DMS 273 treated with DMSO at 0.1 percent for 48 hours (cell line): ENCODE data around the gene LYRM1.
"Not testable (repeated sequence)": the region's sequence is repeated elsewhere in the genome, so short reads cannot be mapped to it uniquely, and the experiment has no call there.

ENCODE experiments used
- DNase-seq: peaks from one replicate; lab custom pipeline; 2025; lab: John Stamatoyannopoulos, UW

Gene LYRM1

GRCh38 chr16:20902426-20902825 is 1.9 kb downstream of the LYRM1 start:
- DNase-seq, result no peak

DNA sequence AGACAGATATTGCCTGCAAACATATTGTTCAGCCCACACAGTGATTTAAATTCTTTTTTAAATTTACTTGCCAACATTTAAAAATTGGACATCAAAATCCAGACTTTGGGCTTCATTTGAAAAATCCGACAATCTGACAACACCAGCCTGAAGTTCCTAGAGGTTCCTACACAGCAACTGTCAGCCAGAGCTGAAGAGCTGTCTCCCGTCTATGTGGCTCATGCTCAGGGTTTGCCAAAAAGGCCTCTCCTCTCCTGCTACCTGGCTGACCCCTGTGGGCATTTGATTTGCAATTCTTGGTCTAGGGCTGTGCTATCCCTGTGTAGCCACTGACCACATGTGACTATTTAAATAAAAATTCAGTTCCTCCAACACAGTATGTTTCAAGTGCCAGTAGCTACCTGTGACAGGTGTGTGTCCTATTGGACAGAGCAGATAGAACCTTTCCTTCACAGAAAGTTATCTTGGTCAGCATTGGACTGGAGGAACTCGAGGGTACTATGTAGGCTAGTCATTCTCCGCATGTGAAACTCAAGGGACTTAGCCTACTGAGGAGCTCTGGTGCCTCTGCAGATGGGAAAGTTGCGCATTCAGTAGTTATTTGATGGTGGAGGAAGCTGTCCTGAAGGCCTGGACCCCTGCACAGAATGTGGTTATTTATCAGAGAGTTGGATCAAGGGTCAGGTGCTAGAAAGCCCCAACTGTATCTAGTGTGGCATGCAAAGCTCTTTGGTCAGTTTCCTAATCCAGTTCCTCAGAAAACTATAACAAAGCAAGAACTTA is 2.7 kb downstream of the LYRM1 start:
- no peak for DNase-seq

DNA sequence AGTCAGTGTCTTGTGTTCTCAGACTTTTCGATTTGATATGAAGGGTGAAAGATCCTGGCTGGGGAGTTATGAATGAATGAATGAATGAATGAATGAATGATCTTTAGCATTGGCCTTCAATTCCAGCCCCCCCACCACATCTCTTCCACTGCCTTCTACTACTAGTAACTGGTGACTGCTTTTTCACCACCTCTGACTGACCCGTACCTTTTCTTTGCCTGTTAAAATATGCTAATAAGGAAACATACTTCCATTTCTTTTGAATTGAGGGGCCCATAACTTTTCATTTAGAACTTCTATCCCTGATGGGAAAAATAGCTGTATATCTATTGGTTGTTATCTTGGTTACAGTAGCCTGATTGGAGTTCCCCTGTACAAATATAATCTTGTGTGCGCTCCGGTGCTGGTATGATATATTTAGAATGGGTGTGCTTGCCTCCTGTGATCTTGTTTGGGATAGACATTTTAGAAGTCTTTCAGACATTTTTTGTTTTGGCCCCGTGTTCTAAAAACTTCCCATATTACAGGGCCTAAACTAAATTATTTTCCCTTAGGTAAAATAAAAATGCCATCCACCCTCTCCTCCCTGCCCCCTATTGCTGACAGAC is 3.4 kb downstream of the LYRM1 start:
- no peak for DNase-seq

- no peak for DNase-seq
Measured at GRCh38 chr16:20904507-20905081, 4.0 kb downstream of the LYRM1 start.

GRCh38 chr16:20905576-20905975 is 5.0 kb downstream of the LYRM1 start:
- no peak for DNase-seq

- no peak for DNase-seq
Measured at GRCh38 chr16:20906341-20907255, 6.0 kb downstream of the LYRM1 start.

- no peak for DNase-seq
Measured at GRCh38 chr16:20910781-20911321, 10.3 kb downstream of the LYRM1 start.

DNA sequence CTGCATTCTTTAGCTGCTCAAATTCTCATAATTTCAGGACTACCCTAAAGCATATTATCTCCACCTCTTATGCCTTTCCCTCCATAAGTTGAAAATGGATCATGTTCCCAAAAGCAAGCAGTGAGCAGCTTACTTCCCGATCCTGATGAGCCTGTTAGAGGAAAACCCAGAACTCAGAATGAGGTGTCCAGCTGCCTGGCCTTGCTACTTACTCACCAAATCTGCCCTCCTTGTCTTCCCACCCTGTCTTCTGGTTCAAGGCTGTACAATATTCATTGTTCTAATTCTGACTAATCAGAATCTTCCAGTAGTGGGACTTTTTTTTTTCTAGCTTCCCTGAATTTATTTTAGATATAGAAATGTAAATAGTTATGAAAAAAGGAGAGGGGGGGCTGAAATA is 10.8 kb downstream of the LYRM1 start:
- DNase-seq, result no peak

DNA sequence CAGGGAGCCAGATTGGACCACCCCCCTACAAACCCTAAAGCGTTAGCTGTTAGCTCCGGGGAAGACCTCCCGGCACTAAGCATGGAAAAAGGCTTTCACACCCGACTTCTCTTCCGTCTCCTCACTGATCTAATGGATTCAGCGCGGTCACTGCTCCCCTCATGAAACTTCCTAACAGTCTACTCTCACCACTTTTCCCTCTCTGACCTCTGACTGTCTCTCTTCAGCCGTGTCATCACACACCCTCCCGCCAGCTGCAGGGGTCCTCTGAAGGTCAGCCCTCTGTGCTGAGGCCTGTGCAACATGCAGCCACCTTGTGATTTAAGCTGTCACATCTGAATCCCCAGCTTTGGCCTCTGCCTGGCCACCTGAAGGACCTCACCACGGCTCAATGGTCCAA is 15.7 kb downstream of the LYRM1 start:
- DNase-seq, result no peak

- DNase-seq, result no peak
Measured at GRCh38 chr16:20916942-20917341, 16.4 kb downstream of the LYRM1 start.

DNA sequence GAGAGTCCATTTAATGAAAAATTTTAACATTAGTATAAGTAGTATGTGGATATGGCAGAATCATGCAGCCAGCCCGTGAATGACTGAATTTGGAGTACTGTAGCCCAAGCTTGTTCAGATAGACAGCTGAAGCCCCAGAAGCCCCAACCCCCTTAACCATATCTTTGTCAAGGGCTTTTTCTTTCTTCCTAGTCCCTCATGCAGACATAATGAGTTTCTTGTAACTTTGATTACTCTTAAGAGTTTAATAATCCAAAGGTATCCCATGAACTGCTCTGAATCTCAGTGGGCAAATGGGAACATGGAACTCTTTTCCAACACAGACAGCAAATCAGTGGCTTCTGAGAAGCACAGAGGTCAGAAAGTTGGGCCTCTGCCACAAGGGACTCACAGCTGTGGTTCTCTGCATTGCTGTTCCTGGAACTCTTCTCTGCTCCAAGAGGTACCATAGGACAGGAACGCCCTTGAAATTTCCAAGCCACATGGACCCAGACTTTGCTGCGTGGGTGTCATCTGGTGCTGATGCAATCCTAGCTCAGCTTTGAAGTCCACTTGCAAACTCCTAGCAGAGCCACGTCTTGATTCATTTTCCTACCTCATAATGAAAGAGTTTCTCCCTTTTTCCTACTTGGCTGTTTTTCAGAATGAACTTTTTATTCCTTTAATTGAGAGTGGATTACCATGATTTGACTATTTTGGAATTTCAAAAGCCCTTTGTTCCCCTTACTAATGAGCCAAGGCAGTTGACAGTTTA is 18.1 kb downstream of the LYRM1 start:
- DNase-seq, result no peak

DNA sequence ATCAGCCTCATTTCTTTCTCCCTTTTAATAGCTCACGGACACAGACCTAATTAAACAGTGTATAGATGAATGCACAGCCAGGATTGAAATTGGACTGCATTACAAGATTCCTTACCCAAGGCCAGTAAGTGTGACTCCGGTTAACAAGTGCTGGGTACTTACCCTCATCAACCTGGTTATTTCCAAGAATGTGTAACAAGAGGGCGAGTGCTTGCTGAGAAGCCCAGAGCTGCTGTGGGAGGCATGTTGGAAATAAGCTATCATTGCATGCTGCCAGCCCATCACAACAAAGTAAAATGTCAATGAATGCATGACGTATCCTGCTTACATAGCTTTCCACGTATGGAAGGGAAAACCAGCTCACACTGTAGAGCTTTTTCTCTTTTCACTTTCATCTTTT is 19.5 kb downstream of the LYRM1 start:
- DNase-seq, result no peak

- no peak for DNase-seq
Measured at GRCh38 chr16:20920799-20921198, 20.2 kb downstream of the LYRM1 start.

DNA sequence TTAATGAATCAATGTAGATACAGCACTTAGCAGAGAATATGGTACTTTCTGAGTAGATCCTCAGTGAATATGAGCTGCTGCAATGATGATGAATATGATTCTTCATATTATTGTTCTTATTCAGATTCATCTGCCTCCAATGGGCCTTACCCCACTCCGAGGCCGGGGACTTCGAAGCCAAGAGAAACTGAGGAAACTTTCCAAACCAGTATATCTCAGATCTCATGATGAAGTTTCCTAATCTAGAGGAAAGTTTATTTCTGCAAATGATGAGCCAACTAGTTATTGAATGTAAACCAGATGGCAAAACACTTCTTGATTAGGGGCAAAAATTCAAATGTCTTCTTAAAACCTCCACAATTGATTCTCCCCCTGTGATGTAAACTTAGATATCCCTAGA is 23.3 kb downstream of the LYRM1 start:
- no peak for DNase-seq

GRCh38 chr16:20925751-20926150 is 25.2 kb downstream of the LYRM1 start:
- DNase-seq, result no peak

DNA sequence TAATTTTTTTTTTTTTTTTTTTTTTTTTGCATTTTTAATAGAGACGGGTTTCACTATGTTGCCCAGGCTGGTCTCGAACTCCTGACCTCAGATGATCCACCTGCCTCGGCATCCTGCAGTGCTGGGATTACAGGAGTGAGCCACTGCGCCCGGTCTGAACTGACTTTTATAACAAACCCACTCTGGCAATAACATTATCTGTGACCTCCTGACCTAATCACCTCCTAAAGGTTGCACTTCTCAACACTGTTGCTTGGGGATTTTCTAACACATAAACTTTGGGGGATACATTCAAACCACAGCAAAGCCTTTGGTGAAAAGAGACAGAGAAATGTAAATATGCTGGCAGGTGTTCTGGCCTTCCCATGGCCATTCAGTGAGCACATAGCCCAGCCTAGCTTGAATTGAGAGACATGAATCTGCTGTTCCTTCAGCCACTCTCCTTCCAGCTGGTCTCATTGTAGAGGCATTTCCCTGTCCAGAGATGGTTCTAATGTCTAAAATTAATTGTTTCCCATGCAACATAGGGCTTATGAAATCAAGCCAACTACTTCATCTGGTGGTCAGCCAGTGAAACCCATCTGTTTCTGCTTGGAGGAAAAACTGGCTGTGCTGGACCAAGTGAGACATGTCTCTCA is 28.3 kb downstream of the LYRM1 start:
- no peak for DNase-seq

GRCh38 chr16:20929676-20930364 is 29.2 kb downstream of the LYRM1 start:
- DNase-seq, result not testable (repeated sequence)

- no peak for DNase-seq
Measured at GRCh38 chr16:20930365-20930690, 29.8 kb downstream of the LYRM1 start.

DNA sequence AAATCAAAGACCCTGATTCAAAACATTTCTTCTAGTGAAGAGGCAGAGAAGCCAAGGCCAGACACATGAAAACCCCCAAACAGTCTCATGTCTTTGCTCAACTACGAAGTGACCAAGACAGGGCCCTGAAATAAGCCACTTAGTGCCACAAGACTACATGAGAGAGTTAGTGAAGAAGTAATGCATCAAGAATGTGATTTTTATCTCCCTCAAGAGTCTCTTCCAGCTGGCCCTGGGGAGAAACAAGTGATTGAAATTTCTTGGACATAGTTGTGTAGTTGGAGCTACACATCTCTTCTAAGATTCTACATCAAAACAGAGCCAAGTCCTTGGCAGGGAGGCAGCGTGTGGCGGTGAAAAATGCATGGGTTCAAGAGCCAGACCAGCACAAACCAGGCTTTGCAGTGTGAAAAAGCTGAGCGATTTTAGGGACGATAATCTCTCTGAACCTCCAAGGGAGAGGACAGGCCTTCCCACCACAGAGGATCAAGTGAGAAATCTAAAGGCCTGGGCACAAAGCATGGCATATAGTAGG is 30.6 kb downstream of the LYRM1 start:
- DNase-seq, result no peak

DNA sequence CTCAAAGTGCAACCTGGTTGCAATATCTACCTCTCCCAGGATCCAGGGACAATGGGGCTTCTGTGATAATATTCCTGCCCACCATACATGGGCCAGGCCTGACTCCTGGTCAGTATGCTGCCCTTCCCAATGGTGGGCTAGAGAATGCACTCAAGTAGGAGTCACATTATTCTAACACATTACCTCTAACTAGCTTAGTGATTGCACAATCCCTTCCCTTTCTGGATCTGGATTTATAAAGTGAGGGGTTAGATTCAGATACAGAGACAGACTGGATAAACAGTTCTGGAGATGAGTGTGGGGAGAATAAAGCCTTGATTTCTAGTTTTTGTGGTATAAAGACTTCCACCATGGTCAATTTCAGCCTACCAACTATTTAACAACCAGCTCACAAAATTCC is 33.0 kb downstream of the LYRM1 start:
- no peak for DNase-seq
